ENCODE data around the gene PERM1. TPM values are rescaled to one million over a fixed set of nuclear protein-coding genes. Genes with fewer than 3 reads are reported as not detected.
"Not testable (repeated sequence)": the region's sequence is repeated elsewhere in the genome, so short reads cannot be mapped to it uniquely, and the experiment has no call there.

Gene PERM1
- total RNA-seq, 1 donor: not detected

DNA sequence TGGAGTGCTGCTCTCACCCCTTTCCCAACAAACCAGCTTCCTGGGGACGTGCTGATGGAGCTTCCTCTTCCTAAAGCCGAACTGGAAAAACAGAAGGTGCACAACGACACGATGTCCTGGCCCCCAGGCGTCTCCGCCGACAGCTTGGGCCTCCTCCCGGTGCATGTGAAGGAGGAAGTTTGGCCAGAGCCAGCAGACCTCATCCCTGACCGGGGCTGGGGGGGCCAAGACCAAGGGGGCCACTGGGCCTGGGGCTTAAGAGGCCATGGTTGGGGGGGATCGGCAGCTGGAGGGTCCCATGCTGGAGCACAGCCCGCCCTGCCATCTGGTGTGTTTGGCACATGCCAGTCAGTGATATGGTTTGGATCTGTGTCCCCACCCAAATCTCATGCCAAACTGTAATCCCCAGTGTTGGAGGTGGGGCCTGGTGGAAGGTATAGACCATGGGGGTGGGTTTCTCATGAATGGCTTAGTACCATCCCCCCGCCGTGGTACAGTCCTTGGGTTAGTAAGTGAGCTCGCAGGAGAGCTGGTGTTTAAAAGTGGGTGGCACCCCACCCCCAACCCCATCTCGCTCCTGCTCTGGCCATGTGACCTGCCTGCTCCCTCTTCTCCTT, 11.6 kb upstream of the PERM1 start:
- no peak for DNase-seq (ENCODE audit: low read depth)
- H3K4me3 ChIP-seq (ENCODE audit: low read depth, low read length): no peak overlapping the region
- TF ChIP-seq, protein P1, sequence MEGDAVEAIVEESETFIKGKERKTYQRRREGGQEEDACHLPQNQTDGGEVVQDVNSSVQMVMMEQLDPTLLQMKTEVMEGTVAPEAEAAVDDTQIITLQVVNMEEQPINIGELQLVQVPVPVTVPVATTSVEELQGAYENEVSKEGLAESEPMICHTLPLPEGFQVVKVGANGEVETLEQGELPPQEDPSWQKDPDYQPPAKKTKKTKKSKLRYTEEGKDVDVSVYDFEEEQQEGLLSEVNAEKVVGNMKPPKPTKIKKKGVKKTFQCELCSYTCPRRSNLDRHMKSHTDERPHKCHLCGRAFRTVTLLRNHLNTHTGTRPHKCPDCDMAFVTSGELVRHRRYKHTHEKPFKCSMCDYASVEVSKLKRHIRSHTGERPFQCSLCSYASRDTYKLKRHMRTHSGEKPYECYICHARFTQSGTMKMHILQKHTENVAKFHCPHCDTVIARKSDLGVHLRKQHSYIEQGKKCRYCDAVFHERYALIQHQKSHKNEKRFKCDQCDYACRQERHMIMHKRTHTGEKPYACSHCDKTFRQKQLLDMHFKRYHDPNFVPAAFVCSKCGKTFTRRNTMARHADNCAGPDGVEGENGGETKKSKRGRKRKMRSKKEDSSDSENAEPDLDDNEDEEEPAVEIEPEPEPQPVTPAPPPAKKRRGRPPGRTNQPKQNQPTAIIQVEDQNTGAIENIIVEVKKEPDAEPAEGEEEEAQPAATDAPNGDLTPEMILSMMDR (IDR thresholded peaks at IDR 0.05; ENCODE audit: insufficient read depth, low read length): no peak

DNA sequence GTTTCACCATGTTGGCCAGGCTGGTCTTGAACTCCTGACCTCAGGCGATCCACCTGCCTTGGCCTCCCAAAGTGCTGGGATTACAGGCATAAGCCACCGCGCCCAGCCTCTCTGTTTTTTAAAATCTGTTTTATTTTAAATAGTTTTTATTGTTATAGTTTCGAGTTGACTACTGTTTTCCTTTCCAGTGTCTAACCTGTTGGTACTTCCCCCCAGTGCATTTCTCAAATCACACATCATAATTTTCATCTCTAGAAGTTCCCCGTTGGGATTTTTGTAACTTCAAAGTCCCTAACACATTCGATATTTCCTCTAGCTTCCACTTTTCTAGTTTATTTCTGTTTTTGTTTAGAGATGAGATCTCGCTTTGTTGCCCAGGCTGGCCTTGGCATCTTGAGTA, 10.5 kb upstream of the PERM1 start:
- no peak for DNase-seq (ENCODE audit: low read depth)
- TF ChIP-seq, protein P1 (IDR thresholded peaks at IDR 0.05; ENCODE audit: insufficient read depth, low read length): no peak
- no peak overlapping the region for H3K4me3 ChIP-seq (ENCODE audit: low read depth, low read length)

DNA sequence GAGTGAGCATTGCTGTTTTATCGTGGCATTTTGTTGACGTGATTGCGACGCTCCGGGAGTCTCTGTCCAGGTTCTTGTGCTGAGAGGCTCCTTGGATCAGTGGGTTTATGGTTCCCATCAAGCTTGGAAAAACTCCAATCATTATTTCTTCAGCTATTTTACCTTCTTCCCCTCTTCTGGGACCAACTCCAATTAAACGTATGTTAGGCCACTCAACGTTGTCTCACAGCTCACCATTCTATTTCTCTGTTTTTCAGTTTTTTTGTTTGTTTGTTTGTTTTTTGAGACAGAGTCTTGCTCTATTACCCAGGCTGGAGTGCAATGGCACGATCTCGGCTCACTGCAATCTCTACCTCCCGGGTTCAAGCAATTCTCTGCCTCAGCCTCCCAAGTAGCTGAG, 10.0 kb upstream of the PERM1 start:
- no peak for DNase-seq (ENCODE audit: low read depth)
- TF ChIP-seq, protein P1 (IDR thresholded peaks at IDR 0.05; ENCODE audit: insufficient read depth, low read length): no peak
- H3K4me3 ChIP-seq (ENCODE audit: low read depth, low read length): no peak overlapping the region

DNA sequence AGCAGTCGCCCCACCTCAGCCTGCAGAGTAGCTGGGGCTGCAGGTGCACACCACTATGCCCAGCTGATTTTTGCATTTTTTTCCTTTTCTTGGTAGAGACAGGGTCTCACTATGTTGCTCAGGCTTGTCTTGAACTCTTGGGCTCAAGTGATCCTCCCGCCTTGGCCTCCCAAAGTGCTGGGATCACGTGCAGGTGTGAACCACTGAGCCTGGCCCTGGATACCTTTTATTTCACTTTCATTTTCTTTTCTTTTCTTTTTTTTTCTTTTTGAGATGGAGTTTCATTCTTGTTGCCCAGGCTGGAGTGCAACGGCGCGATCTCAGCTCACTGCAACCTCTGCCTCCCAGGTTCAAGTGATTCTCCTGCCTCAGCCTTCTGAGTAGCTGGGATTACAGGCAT, 9.4 kb upstream of the PERM1 start:
- DNase-seq (ENCODE audit: low read depth); H3K4me3 ChIP-seq (ENCODE audit: low read depth, low read length): not testable (repeated sequence)

DNA sequence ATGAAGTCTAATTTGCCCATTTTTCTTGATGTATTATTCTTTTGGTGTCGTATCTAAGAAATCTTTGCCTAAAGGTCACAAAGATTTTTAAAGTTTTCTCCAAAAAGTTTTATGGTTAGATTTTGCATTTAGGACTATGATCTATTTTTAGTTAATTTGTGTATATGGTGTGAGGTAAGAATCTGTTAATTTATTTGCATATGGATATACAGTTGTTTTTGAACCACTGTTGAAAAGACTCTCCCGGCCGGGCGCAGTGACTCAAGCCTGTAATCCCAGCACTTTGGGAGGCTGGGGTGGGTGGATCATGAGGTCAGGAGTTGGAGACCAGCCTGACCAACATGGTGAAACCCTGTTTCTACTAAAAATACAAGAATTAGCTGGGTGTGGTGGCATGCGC, 6.2 kb upstream of the PERM1 start:
- DNase-seq (ENCODE audit: low read depth); H3K4me3 ChIP-seq (ENCODE audit: low read depth, low read length): not testable (repeated sequence)

DNA sequence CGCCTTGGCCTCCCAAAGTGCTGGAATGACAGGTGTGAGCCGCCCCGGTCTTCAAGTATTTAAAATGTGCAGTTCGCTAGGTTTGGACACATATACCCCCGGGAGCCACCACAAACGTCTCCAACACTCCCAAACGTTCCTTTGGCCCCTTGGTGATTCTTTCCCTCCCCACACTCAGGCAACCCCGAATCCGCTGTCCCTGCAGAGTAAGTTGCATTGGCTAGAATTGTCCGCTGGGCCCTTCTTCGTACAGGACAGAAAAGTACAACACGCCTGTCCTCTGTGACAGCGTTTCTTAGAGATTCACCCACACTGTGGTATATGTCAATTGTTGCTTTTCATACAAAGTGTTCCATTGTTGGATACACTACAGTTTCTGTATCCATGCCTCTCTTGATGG, 3.2 kb upstream of the PERM1 start:
- no peak overlapping the region for H3K4me3 ChIP-seq (ENCODE audit: low read depth, low read length)
- TF ChIP-seq, protein P1 (IDR thresholded peaks at IDR 0.05; ENCODE audit: insufficient read depth, low read length): no peak
- no peak for DNase-seq (ENCODE audit: low read depth)

DNA sequence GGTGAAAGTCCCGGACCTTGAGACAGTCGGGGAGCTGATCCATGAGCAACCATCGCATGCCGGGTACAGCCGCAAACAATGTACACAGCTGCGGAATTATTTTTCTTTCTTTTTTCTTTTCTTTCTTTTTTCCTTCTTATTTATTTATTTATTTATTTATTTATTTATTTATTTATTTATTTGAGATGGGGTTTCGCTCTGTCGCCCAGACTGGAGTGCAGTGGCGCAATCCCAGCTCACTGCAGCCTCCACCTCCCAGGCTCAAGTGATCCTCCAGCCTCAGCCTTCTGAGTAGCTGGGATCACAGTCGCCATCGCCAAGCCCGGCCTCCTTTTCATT, 2.6 kb upstream of the PERM1 start:
- DNase-seq (ENCODE audit: low read depth): no peak
- peak overlapping the region; percentile 3 for H3K4me3 ChIP-seq (ENCODE audit: low read depth, low read length)
- TF ChIP-seq, protein P1 (IDR thresholded peaks at IDR 0.05; ENCODE audit: insufficient read depth, low read length): no peak

DNA sequence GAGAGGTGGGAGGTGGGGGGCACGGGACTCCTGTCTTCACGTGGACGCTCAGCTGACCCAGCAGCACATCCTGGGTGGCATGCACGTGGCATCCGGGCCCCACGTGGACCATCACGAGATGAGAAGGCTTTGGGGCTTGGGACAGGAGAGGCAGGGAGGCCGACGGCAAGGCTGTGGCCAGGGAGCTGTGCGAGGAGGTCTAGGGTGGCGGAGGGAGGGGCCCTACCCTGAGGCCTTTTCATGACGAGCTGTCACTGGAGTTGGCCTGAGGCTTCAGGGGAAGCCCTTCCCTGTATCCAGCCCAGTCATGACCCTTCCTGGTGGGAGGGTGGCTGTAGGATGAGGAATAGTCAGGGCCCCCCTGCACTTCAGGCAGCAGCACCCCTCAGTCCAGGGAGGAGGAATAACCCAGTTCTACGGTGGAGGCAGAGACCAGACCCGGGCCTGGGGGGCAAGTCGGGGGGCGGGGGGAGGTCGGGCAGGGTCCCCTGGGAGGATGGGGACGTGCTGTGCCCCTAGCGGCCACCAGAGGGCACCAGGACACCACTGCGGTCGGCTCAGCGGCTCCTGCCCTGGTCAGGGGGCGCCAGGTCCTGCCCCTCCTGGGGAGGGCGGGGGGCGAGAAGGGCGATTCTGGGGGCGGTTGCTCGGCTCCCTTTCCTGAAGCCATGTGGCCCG, 2.0 kb upstream of the PERM1 start:
- TF ChIP-seq, protein P1 (IDR thresholded peaks at IDR 0.05; ENCODE audit: insufficient read depth, low read length): peak; percentile 86
- DNase-seq (ENCODE audit: low read depth): peak; percentile 10
- H3K4me3 ChIP-seq (ENCODE audit: low read depth, low read length): peak overlapping the region; percentile 3
